ENCODE measurements around the gene SHISA2. TPM values are rescaled to one million over a fixed set of nuclear protein-coding genes. Genes with fewer than 3 reads are reported as not detected.

SHISA2 gene
- total and polyA plus RNA-seq, 2 of the 8 experiments (the other 6 are each of a cell fraction or from before 2014, with no cell fraction given), result 10.2 to 23.8 TPM

- Histone ChIP-seq H3K4me2 (ENCODE audit: insufficient read depth in 1 of 2, low read depth in 2 of 2, low read length in 2 of 2) (peak overlapping the region; percentile 21 to 40; a peak in 3 of 4 replicates), H2BK20ac (ENCODE audit: low read length) (no peak overlapping the region), H4K5ac (ENCODE audit: insufficient read length, low read depth, low read length) (no peak overlapping the region), H4K8ac (ENCODE audit: extremely low read depth, insufficient read depth, low read length) (peak overlapping the region; percentile 76; the same call in 1 of the 2 replicates), H2BK12ac (ENCODE audit: low read depth, low read length) (peak overlapping the region; percentile 68; the same call in 1 of the 2 replicates), H3K4me1 (replicated peaks in 1 of 4; ENCODE audit: control insufficient read depth in 3 of 4, insufficient read depth in 4 of 4, low read length in 3 of 4) (peaks cover 0 to 8% (median 4%) of the 10 kb centered on the region in 4 experiments; a peak in 4 of 7 replicates), H3K4ac (replicated peaks; ENCODE audit: insufficient read length, low read depth, low read length) (no peak overlapping the region), H3K36me3 (ENCODE audit: control insufficient read depth in 2 of 4, insufficient read depth in 4 of 4, low read length in 3 of 4) (no peaks in the 10 kb centered on the region), H4K20me1 (replicated peaks in 1 of 2; ENCODE audit: control insufficient read depth in 1 of 2, insufficient read depth in 2 of 2, low read length in 2 of 2) (no peaks in the 10 kb centered on the region), H3K4me3 (ENCODE audit: extremely low read depth in 1 of 4, insufficient read depth in 2 of 4, low read depth in 3 of 4, low read length in 4 of 4) (peak overlapping the region in 1 of 4 experiments; percentile 39; a peak in 2 of 8 replicates), H2AFZ (ENCODE audit: low read length) (peak overlapping the region; percentile 74; the same call in 1 of the 2 replicates), H3K27me3 (replicated peaks in 1 of 4; ENCODE audit: control insufficient read depth in 3 of 4, extremely low read depth in 1 of 4, insufficient read depth in 3 of 4, low read length in 3 of 4) (peaks cover 0 to 1% (median 0%) of the 10 kb centered on the region in 4 experiments; a peak in 3 of 7 replicates), H3K79me1 (ENCODE audit: low read depth, low read length) (no peaks in the 10 kb centered on the region), H3K9me3 (ENCODE audit: insufficient read depth in 2 of 2, low read depth in 1 of 2, low read length in 1 of 2) (no peaks in the 10 kb centered on the region), H3K56ac (replicated peaks; ENCODE audit: insufficient read length, low read depth, low read length) (no peak overlapping the region), H3K23me2 (ENCODE audit: low read depth, low read length) (0 out of 2 replicates have a peak, but pooled peaks cover 2% of the 10 kb centered on the region), H3K14ac (ENCODE audit: insufficient read length) (no peak overlapping the region), H4K91ac (replicated peaks; ENCODE audit: insufficient read length, low read length) (peak overlapping the region; percentile 68), H2BK120ac (replicated peaks; ENCODE audit: low read depth, low read length) (no peak overlapping the region), H3K18ac (ENCODE audit: extremely low read depth, low read length) (peak overlapping the region; percentile 48; the same call in 1 of the 2 replicates), H3K79me2 (ENCODE audit: control insufficient read depth in 1 of 2, insufficient read depth in 2 of 2, low read length in 2 of 2) (no peaks in the 10 kb centered on the region), H2BK15ac (ENCODE audit: low read length) (peak overlapping the region; percentile 92; the same call in 1 of the 2 replicates), H3K9ac (replicated peaks in 1 of 4; ENCODE audit: extremely low read depth in 1 of 4, low read depth in 3 of 4, low read length in 3 of 4) (no peak overlapping the region), H2BK5ac (ENCODE audit: low read depth, low read length) (no peak overlapping the region; the same call in 1 of the 2 replicates), H3K23ac (ENCODE audit: insufficient read length) (no peak overlapping the region), H2AK5ac (ENCODE audit: low read depth, low read length) (no peak overlapping the region), H3K27ac (ENCODE audit: low read depth, low read length) (no peak overlapping the region)
- no peak for FAIRE-seq
- no peak for TF ChIP-seq GTF2F1 (IDR thresholded peaks at IDR 0.05; ENCODE audit: borderline replicate concordance, low read depth, low read length)
- TF ChIP-seq MAX (IDR thresholded peaks at IDR 0.05), result 0 out of 2 replicates have a peak, but pooled peaks have one; percentile 6
- WGBS, 2 experiments (ENCODE audit: extremely low coverage in 1 of 2, insufficient coverage in 1 of 2, insufficient read length in 1 of 2, insufficient replicate concordance in 2 of 2, low coverage in 1 of 2, low lambda C conversion rate in 2 of 2, missing lambda C conversion rate in 1 of 2), result 66% methylated on average over 37 of the region's 53 CpGs; no CpG with 5 or more reads in 1 of the 2 experiments
- ChIA-PET POLR2A (ENCODE audit: partially characterized antibody) (no interaction called here), CTCF (ENCODE audit: partially characterized antibody) (interaction anchor here (0.6 to 1.7 kb wide), 2 partner anchors 25 to 207 kb away, joined by 4 to 8 read pairs; no protein-coding TSS in a partner anchor)
- DNase-seq (ENCODE audit: low read depth in 1 of 2, low spot score in 2 of 2), result peak in 1 of 2 experiments; percentile 51
Observed at GRCh38 chr13:26011996-26012821, 39.6 kb downstream of the SHISA2 start.
